Endothelial cell (in vitro differentiated cells): ENCODE measurements around the gene ANKRD33. TPM values are rescaled to one million over a fixed set of nuclear protein-coding genes. Genes with fewer than 3 reads are reported as not detected.

Experiments
- DNase-seq: peaks from one replicate; pipeline ENCODE4 v3.0.0; 2021; ENCODE audit warnings: low spot score
- H3K27ac Mint-ChIP-seq: one replicate; pipeline ENCODE4 v1.8.0; 2021; ENCODE audit warnings: mixed read lengths, inconsistent platforms; ENCODE audit not compliant: unreplicated experiment
- H3K27me3 Mint-ChIP-seq: one replicate; pipeline ENCODE4 v1.8.0; 2021; ENCODE audit warnings: mild to moderate bottlenecking, moderate library complexity, mixed read lengths, inconsistent platforms; ENCODE audit not compliant: unreplicated experiment
- H3K36me3 Mint-ChIP-seq: one replicate; pipeline ENCODE4 v1.8.0; 2021; ENCODE audit warnings: mild to moderate bottlenecking, low read depth, mixed read lengths, inconsistent platforms; ENCODE audit not compliant: unreplicated experiment
- H3K4me1 Mint-ChIP-seq: one replicate; pipeline ENCODE4 v1.8.0; 2021; ENCODE audit warnings: mild to moderate bottlenecking, mixed read lengths, inconsistent platforms; ENCODE audit not compliant: unreplicated experiment
- H3K4me3 Mint-ChIP-seq: one replicate; pipeline ENCODE4 v1.8.0; 2021; ENCODE audit warnings: mild to moderate bottlenecking, mixed read lengths, inconsistent platforms; ENCODE audit not compliant: unreplicated experiment
- H3K9me3 Mint-ChIP-seq: one replicate; pipeline ENCODE4 v1.8.0; 2021; ENCODE audit warnings: mixed read lengths, inconsistent platforms; ENCODE audit not compliant: unreplicated experiment
- CTCF ChIP-seq: fragments of 200-600 bp; sonication (generic); IDR thresholded peaks from one replicate; pipeline ENCODE4 v1.5.0; 2021; ENCODE audit warnings: antibody characterized with exemption; ENCODE audit not compliant: unreplicated experiment
- total RNA-seq: library from RNA; stranded (reverse); fragmentation: NEBNext Ultra II Directional; extraction: Animal tissue kit (Norgen Biotek cat#: 25700); gene quantifications from one replicate; pipeline ENCODE4 v1.2.1, GENCODE V29; 2021; ENCODE audit not compliant: unreplicated experiment

Gene ANKRD33
- total RNA-seq, 1 donor from 2014 or later = 0.31 TPM

GRCh38 chr12:51907083-51907855 lies 19.4 kb downstream of the ANKRD33 start, which contains the start of gene ACVRL1:
TSS of gene ACVRL1 (plus strand) at chr12:51907504. CDS start at chr12:51912475, 4,971 bp downstream.
- Mint-ChIP-seq H3K36me3 (peaks cover 5% of the 10 kb centered on the region), H3K27me3 (peaks cover 17% of the 10 kb centered on the region), H3K9me3 (no peaks in the 10 kb centered on the region), H3K4me1 (peaks cover 72% of the 10 kb centered on the region), H3K4me3 (peak within 1 kb of the TSS; percentile 96), H3K27ac (peak within 1 kb of the TSS; percentile 92)
- DNase-seq = peak; percentile 39
- TF ChIP-seq CTCF = no peak

GRCh38 chr12:51907856-51908425 lies 20.0 kb downstream of the ANKRD33 start:
- no peak for DNase-seq
- Mint-ChIP-seq H3K9me3 (no peaks in the 10 kb centered on the region), H3K36me3 (peaks cover 5% of the 10 kb centered on the region), H3K27me3 (peaks cover 19% of the 10 kb centered on the region), H3K4me3 (peak overlapping the region; percentile 96), H3K4me1 (peaks cover 77% of the 10 kb centered on the region), H3K27ac (peak overlapping the region; percentile 92)
- TF ChIP-seq CTCF = no peak

- no peak for TF ChIP-seq CTCF
- Mint-ChIP-seq H3K36me3 (peaks cover 10% of the 10 kb centered on the region), H3K9me3 (no peaks in the 10 kb centered on the region), H3K4me1 (peaks cover 80% of the 10 kb centered on the region), H3K27ac (peak overlapping the region; percentile 92), H3K4me3 (peak overlapping the region; percentile 96), H3K27me3 (peaks cover 19% of the 10 kb centered on the region)
- DNase-seq = no peak
Observed at GRCh38 chr12:51908876-51909592, 21.1 kb downstream of the ANKRD33 start.

GRCh38 chr12:51910168-51910567 lies 22.3 kb downstream of the ANKRD33 start:
- no peak for DNase-seq
- TF ChIP-seq CTCF = no peak
- peak overlapping the region; percentile 96 for H3K4me3 Mint-ChIP-seq
- H3K36me3 Mint-ChIP-seq = peaks cover 15% of the 10 kb centered on the region
- no peaks in the 10 kb centered on the region for H3K9me3 Mint-ChIP-seq
- peak overlapping the region; percentile 98 for H3K27ac Mint-ChIP-seq
- peaks cover 79% of the 10 kb centered on the region for H3K4me1 Mint-ChIP-seq
- H3K27me3 Mint-ChIP-seq = peaks cover 20% of the 10 kb centered on the region
